ENCODE data around the gene NUDT4B.
"Not testable (repeated sequence)": the region's sequence is repeated elsewhere in the genome, so short reads cannot be mapped to it uniquely, and the experiment has no call there.

DNA sequence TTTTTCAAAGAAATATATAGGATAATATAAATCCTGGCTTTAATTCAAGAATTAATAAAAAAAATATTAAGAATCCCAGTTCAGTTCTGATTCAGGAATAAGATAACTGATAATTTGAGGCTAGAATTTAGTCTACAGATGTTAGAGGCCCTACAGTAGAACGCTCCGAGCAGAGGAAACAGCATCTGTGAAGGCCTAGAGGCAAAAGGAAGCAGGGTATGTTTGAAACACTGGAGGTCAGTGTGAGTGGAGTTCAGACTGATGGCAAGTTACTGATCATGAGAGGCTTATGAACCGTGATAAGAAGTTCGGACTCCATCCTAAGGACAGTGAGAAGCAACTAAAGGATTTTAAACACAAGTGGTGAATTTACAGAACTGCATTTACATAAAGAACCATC lies 10.4 kb downstream of the NUDT4B start:
- TF ChIP-seq POLR2A (IDR thresholded peaks at IDR 0.05), result not testable (repeated sequence)
- TF ChIP-seq, protein P1, sequence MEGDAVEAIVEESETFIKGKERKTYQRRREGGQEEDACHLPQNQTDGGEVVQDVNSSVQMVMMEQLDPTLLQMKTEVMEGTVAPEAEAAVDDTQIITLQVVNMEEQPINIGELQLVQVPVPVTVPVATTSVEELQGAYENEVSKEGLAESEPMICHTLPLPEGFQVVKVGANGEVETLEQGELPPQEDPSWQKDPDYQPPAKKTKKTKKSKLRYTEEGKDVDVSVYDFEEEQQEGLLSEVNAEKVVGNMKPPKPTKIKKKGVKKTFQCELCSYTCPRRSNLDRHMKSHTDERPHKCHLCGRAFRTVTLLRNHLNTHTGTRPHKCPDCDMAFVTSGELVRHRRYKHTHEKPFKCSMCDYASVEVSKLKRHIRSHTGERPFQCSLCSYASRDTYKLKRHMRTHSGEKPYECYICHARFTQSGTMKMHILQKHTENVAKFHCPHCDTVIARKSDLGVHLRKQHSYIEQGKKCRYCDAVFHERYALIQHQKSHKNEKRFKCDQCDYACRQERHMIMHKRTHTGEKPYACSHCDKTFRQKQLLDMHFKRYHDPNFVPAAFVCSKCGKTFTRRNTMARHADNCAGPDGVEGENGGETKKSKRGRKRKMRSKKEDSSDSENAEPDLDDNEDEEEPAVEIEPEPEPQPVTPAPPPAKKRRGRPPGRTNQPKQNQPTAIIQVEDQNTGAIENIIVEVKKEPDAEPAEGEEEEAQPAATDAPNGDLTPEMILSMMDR (IDR thresholded peaks at IDR 0.05), result not testable (repeated sequence)

Measured in uterus (tissue), 2 donors.